ENCODE data around the gene HDGF. TPM values are rescaled to one million over a fixed set of nuclear protein-coding genes. Genes with fewer than 3 reads are reported as not detected.

HDGF gene
- total and polyA plus RNA-seq, 9 of the 15 experiments (the other 6 are each of a cell fraction or from before 2014, with no cell fraction given), result 38.8 to 601 (median 400) TPM

GRCh38 chr1:156728599-156729462 lies 22.6 kb downstream of the HDGF start, which contains the start of gene ISG20L2 (continued):
- TF ChIP-seq YY1 (IDR thresholded peaks at IDR 0.05; ENCODE audit: borderline replicate concordance in 1 of 3, control insufficient read depth in 1 of 3, extremely low read depth in 1 of 3, insufficient read depth in 3 of 3, insufficient read length in 1 of 3, insufficient replicate concordance in 2 of 3, low read depth in 1 of 3, low read length in 2 of 3) (peak in 1 of 3 experiments; percentile 12), RBM15 (IDR thresholded peaks at IDR 0.05; ENCODE audit: insufficient read depth, low read length) (no peak), SUPT5H (IDR thresholded peaks at IDR 0.05) (peak; percentile 70), ZBTB26 (CRISPR knock-in tag; IDR thresholded peaks at IDR 0.05) (no peak), PCBP2 (IDR thresholded peaks at IDR 0.05; ENCODE audit: low read depth, low read length, poor library complexity, severe bottlenecking) (no peak), ZNF239 (CRISPR knock-in tag; IDR thresholded peaks at IDR 0.05) (no peak), DPF2 (IDR thresholded peaks at IDR 0.05) (no peak), E4F1 (CRISPR knock-in tag; IDR thresholded peaks at IDR 0.05; ENCODE audit: borderline replicate concordance) (no peak), ZNF507 (tag; conservative IDR thresholded peaks at IDR 0.05) (no peak), ATF2 (CRISPR knock-in tag; IDR thresholded peaks at IDR 0.05) (no peak), RAD21 (CRISPR knock-in tag; conservative IDR thresholded peaks at IDR 0.05 in 1 of 2, IDR thresholded peaks at IDR 0.05 in 1 of 2) (no peak), U2AF2 (optimal IDR thresholded peaks at IDR 0.05; ENCODE audit: low read depth, low read length) (no peak)
- TF ChIP-seq, protein P1, sequence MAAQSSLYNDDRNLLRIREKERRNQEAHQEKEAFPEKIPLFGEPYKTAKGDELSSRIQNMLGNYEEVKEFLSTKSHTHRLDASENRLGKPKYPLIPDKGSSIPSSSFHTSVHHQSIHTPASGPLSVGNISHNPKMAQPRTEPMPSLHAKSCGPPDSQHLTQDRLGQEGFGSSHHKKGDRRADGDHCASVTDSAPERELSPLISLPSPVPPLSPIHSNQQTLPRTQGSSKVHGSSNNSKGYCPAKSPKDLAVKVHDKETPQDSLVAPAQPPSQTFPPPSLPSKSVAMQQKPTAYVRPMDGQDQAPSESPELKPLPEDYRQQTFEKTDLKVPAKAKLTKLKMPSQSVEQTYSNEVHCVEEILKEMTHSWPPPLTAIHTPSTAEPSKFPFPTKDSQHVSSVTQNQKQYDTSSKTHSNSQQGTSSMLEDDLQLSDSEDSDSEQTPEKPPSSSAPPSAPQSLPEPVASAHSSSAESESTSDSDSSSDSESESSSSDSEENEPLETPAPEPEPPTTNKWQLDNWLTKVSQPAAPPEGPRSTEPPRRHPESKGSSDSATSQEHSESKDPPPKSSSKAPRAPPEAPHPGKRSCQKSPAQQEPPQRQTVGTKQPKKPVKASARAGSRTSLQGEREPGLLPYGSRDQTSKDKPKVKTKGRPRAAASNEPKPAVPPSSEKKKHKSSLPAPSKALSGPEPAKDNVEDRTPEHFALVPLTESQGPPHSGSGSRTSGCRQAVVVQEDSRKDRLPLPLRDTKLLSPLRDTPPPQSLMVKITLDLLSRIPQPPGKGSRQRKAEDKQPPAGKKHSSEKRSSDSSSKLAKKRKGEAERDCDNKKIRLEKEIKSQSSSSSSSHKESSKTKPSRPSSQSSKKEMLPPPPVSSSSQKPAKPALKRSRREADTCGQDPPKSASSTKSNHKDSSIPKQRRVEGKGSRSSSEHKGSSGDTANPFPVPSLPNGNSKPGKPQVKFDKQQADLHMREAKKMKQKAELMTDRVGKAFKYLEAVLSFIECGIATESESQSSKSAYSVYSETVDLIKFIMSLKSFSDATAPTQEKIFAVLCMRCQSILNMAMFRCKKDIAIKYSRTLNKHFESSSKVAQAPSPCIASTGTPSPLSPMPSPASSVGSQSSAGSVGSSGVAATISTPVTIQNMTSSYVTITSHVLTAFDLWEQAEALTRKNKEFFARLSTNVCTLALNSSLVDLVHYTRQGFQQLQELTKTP (IDR thresholded peaks at IDR 0.05; ENCODE audit: low read depth in 1 of 2, partially characterized antibody in 2 of 2), result no peak
- TF ChIP-seq, protein P2, sequence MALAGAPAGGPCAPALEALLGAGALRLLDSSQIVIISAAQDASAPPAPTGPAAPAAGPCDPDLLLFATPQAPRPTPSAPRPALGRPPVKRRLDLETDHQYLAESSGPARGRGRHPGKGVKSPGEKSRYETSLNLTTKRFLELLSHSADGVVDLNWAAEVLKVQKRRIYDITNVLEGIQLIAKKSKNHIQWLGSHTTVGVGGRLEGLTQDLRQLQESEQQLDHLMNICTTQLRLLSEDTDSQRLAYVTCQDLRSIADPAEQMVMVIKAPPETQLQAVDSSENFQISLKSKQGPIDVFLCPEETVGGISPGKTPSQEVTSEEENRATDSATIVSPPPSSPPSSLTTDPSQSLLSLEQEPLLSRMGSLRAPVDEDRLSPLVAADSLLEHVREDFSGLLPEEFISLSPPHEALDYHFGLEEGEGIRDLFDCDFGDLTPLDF (CRISPR knock-in tag; IDR thresholded peaks at IDR 0.05), result no peak

All from K562 (cell line).